MCF 10A (cell line): ENCODE measurements around the gene KIRREL3. TPM values are rescaled to one million over a fixed set of nuclear protein-coding genes. Genes with fewer than 3 reads are reported as not detected.

Source experiments
- BruUV-seq: library from RNA; stranded (reverse); fragments of 400-500 nt; replicated peaks from 2 replicates; lab custom pipeline; 2021; lab: Mats Ljungman, UMichigan
- CTCF ChIA-PET: fragments of 300-600 bp; sonication (Branson Sonifier 250); formaldehyde crosslinking; extraction: SDS; loops from one replicate; lab custom pipeline; 2021; ENCODE audit warnings: antibody characterized with exemption, inconsistent platforms; lab: Yijun Ruan, JAX
- POLR2A ChIA-PET: fragments of 300-600, 350-650 bp; sonication (Branson Sonifier 250); formaldehyde crosslinking; extraction: SDS; loops from one replicate; lab custom pipeline; 2020; ENCODE audit warnings: antibody characterized with exemption, inconsistent platforms; lab: Yijun Ruan, JAX
- DNase-seq: peaks from one replicate; pipeline ENCODE4 v3.0.0-alpha.2; 2018; ENCODE audit not compliant: unreplicated experiment
- H3K27ac Mint-ChIP-seq: one replicate; pipeline ENCODE4 v1.8.0; 2022; ENCODE audit warnings: mild to moderate bottlenecking, low read depth, mixed read lengths; ENCODE audit not compliant: unreplicated experiment
- H3K27me3 Mint-ChIP-seq: one replicate; pipeline ENCODE4 v1.8.0; 2022; ENCODE audit warnings: mixed read lengths; ENCODE audit not compliant: insufficient read depth, unreplicated experiment
- H3K36me3 Mint-ChIP-seq: one replicate; pipeline ENCODE4 v1.8.0; 2022; ENCODE audit warnings: mild to moderate bottlenecking, moderate library complexity, mixed read lengths; ENCODE audit not compliant: insufficient read depth, unreplicated experiment
- H3K4me1 Mint-ChIP-seq: one replicate; pipeline ENCODE4 v1.8.0; 2022; ENCODE audit warnings: mixed read lengths; ENCODE audit not compliant: insufficient read depth, unreplicated experiment
- H3K4me3 Mint-ChIP-seq: one replicate; pipeline ENCODE4 v1.8.0; 2022; ENCODE audit warnings: mild to moderate bottlenecking, moderate library complexity, mixed read lengths; ENCODE audit not compliant: unreplicated experiment
- H3K9me3 Mint-ChIP-seq: one replicate; pipeline ENCODE4 v1.8.0; 2022; ENCODE audit warnings: mixed read lengths; ENCODE audit not compliant: unreplicated experiment
- intact Hi-C: fragments of 100-400 bp; cut with micrococcal nuclease; formaldehyde crosslinking; loops from 2 replicates; pipeline ENCODE4 v1.14.1; 2022
- total RNA-seq: library from RNA; stranded (reverse); gene quantifications from 2 replicates; pipeline ENCODE4 v1.2.3, GENCODE V29; 2022
- TF ChIP-seq, protein P1 (sequence below): fragments of 200-600 bp; IDR thresholded peaks from one replicate; pipeline ENCODE4 v1.8.0; 2022; ENCODE audit warnings: antibody characterized with exemption, mild to moderate bottlenecking; ENCODE audit not compliant: unreplicated experiment

The KIRREL3 gene
- total RNA-seq, 1 experiment from 2014 or later = not detected

DNA sequence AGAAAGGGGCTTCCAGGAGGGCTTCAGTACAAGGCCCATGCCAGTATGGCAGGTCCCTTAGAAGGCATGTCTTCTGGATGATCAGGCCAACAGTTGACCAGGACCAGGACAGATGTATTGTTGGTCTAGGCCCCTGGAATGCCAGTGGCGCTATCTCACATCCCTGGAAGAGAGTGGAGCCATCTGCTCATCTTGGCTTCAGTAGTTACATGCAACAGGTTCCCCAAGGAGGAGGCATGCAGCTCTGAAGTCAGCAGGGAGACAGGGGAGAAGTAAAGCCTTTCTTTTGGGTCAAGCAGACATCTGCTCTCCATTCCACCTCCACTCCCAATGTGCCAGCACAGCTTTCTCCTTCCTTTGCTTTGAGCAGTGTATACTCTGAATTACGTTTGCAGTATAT lies 244.1 kb downstream of the KIRREL3 start:
- ChIA-PET POLR2A (no interaction called here), CTCF (interaction anchor here (0.7 kb wide), 1 partner anchor 8 kb away, joined by 3 read pairs; no protein-coding TSS in a partner anchor)
- Mint-ChIP-seq H3K9me3 (peaks cover 8% of the 10 kb centered on the region), H3K4me3 (no peak overlapping the region), H3K27ac (no peak overlapping the region), H3K36me3 (no peaks in the 10 kb centered on the region), H3K27me3 (no peaks in the 10 kb centered on the region), H3K4me1 (no peaks in the 10 kb centered on the region)
- intact Hi-C loops = no loop called here
- no TSS peak for BruUV-seq
- TF ChIP-seq, protein P1, sequence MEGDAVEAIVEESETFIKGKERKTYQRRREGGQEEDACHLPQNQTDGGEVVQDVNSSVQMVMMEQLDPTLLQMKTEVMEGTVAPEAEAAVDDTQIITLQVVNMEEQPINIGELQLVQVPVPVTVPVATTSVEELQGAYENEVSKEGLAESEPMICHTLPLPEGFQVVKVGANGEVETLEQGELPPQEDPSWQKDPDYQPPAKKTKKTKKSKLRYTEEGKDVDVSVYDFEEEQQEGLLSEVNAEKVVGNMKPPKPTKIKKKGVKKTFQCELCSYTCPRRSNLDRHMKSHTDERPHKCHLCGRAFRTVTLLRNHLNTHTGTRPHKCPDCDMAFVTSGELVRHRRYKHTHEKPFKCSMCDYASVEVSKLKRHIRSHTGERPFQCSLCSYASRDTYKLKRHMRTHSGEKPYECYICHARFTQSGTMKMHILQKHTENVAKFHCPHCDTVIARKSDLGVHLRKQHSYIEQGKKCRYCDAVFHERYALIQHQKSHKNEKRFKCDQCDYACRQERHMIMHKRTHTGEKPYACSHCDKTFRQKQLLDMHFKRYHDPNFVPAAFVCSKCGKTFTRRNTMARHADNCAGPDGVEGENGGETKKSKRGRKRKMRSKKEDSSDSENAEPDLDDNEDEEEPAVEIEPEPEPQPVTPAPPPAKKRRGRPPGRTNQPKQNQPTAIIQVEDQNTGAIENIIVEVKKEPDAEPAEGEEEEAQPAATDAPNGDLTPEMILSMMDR = no peak
- DNase-seq = no peak

DNA sequence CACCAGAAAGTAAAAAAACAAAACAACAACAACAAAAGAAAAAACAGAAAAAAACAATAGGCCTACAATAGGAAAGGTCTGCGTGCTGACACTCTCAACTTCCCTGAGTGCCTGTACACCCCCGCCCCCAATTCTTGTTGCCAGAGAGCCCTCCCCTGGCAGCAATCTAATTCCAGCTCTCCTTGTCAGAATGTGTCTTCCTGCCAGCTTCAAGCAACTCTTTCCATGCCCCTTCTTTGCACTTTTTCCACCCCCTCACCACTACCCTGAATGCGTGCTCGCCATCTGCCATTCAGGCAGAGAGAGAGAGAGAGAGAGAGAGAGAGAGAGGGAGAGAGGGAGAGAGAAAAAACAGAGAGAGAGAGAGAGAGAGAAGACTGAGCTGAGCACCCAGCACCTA lies 245.0 kb downstream of the KIRREL3 start:
- DNase-seq = no peak
- POLR2A ChIA-PET = no interaction called here
- Mint-ChIP-seq H3K4me1 (no peaks in the 10 kb centered on the region), H3K9me3 (peaks cover 8% of the 10 kb centered on the region), H3K36me3 (no peaks in the 10 kb centered on the region), H3K27ac (no peak overlapping the region), H3K4me3 (no peak overlapping the region), H3K27me3 (no peaks in the 10 kb centered on the region)
- no TSS peak for BruUV-seq
- CTCF ChIA-PET = interaction anchor here (0.7 kb wide), 1 partner anchor 9 kb away, joined by 3 read pairs; no protein-coding TSS in a partner anchor
- TF ChIP-seq, protein P1 = no peak
- intact Hi-C loops = no loop called here

DNA sequence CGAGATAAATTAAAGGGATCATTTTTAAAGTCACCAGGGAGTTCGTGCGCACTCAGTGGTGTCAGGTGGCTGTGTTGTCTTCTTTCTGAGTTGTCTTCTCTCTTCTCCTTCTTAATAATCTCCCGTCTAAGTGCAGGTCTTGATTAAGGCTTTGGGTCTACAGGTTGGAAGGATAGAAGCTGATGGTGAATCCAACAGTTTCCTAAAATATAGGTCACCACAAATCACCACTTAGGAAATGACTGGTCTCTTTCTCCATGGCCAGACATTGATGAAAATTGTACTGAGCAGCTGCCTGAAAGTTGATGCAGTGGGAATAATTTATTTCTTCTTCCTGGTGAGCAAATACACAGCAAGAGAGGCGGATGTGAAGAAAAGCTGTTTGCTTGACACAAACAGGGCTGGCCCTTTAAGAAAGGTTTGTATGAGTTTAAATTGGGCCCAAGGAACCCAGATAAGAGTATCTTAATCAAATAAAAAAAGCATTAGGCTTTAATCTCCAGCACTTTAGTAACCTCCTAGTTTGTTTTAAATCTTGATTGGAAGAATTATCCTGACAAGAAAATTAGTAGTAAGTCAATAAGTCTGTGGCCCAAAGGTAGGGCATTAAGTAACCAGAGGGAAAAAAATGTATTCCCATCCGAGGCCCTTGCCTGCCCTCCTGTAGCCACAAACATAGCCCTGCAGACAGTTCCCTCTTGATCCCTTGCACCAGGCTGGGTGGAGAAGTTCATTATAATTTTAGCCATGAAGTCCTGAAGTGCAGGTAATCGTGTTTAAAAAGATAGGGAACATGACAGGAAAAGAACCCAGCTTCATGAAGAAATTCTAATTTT lies 245.8 kb downstream of the KIRREL3 start:
- intact Hi-C loops = no loop called here
- Mint-ChIP-seq H3K27me3 (no peaks in the 10 kb centered on the region), H3K36me3 (no peaks in the 10 kb centered on the region), H3K27ac (no peak overlapping the region), H3K4me3 (no peak overlapping the region), H3K9me3 (peaks cover 8% of the 10 kb centered on the region), H3K4me1 (no peaks in the 10 kb centered on the region)
- CTCF ChIA-PET = no interaction called here
- POLR2A ChIA-PET = no interaction called here
- no peak for DNase-seq
- BruUV-seq = no TSS peak
- TF ChIP-seq, protein P1 = no peak

DNA sequence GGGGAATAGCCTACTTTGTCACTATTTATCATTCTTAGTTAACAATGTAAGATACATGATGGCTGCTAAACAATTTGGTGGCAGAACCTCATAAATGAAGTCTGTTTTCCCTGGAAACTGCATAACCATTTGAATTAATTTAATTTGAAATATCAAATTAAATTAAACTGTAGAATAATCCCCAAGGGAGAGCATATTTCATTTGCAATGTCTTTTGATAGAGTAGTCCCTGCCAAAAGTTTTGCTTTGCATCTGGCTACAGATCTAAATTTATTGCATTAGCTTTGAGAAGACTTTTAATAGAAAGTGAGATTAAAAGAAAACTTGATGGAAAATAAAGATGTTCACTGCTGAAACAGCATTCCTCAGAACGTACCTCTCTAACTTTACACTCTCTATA lies 246.6 kb downstream of the KIRREL3 start:
- H3K4me3 Mint-ChIP-seq = no peak overlapping the region
- H3K27me3 Mint-ChIP-seq = no peaks in the 10 kb centered on the region
- peaks cover 13% of the 10 kb centered on the region for H3K9me3 Mint-ChIP-seq
- ChIA-PET CTCF (no interaction called here), POLR2A (no interaction called here)
- DNase-seq = no peak
- H3K4me1 Mint-ChIP-seq = no peaks in the 10 kb centered on the region
- BruUV-seq = no TSS peak
- TF ChIP-seq, protein P1 = no peak
- H3K27ac Mint-ChIP-seq = no peak overlapping the region
- intact Hi-C loops = no loop called here
- no peaks in the 10 kb centered on the region for H3K36me3 Mint-ChIP-seq
